Measurements from ENCODE around the gene ZBTB20.

GRCh38 chr3:114453361-114453780, 693.7 kb downstream of the ZBTB20 start:
- TF ChIP-seq CTCF (IDR thresholded peaks at IDR 0.05) (no peak), POLR2AphosphoS5 (IDR thresholded peaks at IDR 0.05) (no peak), POLR2A (IDR thresholded peaks at IDR 0.05) (no peak), EP300 (IDR thresholded peaks at IDR 0.05) (no peak)

All from stomach (tissue), 4 donors.